Duodenal mucosa (tissue), 2 donors: ENCODE results near the gene ZNF451.

Experiments used
- H3K27ac ChIP-seq: one replicate; pipeline ENCODE4 v1.7.0; 2013; ENCODE audit warnings: low read depth, low read length
- H3K27me3 ChIP-seq, 2 donors: one replicate each; pipeline ENCODE4 v1.7.0; 2013; ENCODE audit warnings: low read length in 2 of 2, control low read depth in 1 of 2; ENCODE audit not compliant: insufficient read depth in 2 of 2, control insufficient read depth in 1 of 2
- H3K36me3 ChIP-seq, 2 donors: one replicate each; pipeline ENCODE4 v1.7.0; 2013; ENCODE audit warnings: low read length in 2 of 2, control low read depth in 1 of 2; ENCODE audit not compliant: insufficient read depth in 2 of 2, control insufficient read depth in 1 of 2
- H3K4me1 ChIP-seq, 2 donors: one replicate each; pipeline ENCODE4 v1.7.0; 2013; ENCODE audit warnings: low read length in 2 of 2, control low read depth in 1 of 2; ENCODE audit not compliant: insufficient read depth in 2 of 2, control insufficient read depth in 1 of 2
- H3K4me3 ChIP-seq, 2 donors: one replicate each; pipeline ENCODE4 v1.7.0; 2013; ENCODE audit warnings: low read length in 2 of 2, low read depth in 1 of 2
- H3K9ac ChIP-seq, 2 donors: one replicate each; pipeline ENCODE4 v1.7.0; 2013; ENCODE audit warnings: low read length in 2 of 2, low read depth in 1 of 2
- H3K9me3 ChIP-seq, 2 donors: one replicate each; pipeline ENCODE4 v1.7.0; 2013; ENCODE audit warnings: low read length in 2 of 2, control low read depth in 1 of 2; ENCODE audit not compliant: control insufficient read depth in 1 of 2

The ZNF451 gene

DNA sequence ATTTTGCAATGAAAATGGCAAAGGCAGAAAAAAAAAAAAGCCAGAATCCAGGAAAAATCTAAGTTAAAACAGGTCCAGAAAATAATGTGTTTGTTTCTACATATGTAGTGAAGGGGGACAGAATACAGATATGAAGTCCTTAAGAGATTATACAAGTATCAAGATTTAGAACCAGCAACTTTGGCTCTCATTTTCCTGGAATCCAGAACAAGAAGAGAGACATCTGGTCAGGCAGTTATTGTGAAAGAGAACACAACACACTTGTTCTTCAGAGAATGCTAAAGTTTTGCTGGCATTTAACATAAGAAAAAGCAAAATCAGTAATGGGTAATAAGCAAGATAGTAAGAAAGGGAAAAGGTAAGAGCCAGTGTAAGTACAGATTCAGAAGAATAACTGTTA is 103.2 kb downstream of the ZNF451 start:
- H3K4me3 ChIP-seq, result no peak overlapping the region
- no peak overlapping the region for H3K9ac ChIP-seq
- H3K4me1 ChIP-seq, result no peaks in the 10 kb centered on the region
- no peak overlapping the region for H3K27ac ChIP-seq
- H3K27me3 ChIP-seq, result no peaks in the 10 kb centered on the region
- no peaks in the 10 kb centered on the region for H3K36me3 ChIP-seq
- no peaks in the 10 kb centered on the region for H3K9me3 ChIP-seq

DNA sequence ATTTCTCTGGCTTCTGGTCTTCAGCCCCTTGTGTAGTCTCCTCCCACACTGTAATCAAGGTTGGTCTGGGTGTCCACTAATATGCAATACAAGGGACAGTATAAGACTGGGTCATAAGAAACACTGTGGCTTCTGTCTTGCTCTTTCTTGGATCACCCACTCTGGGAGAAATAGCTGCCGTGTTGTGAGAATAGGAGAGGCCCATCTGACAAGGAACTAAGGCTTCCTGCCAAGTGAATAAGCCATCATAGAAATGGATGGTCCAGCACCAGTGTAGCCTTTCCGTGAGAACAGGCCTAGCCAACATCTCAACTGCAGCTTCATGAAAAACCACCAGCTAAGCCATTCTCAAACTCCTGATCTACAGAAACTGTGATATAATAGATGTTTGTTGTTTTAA is 105.5 kb downstream of the ZNF451 start:
- Histone ChIP-seq H3K27me3 (no peaks in the 10 kb centered on the region), H3K4me3 (no peak overlapping the region), H3K4me1 (no peaks in the 10 kb centered on the region), H3K9me3 (no peaks in the 10 kb centered on the region), H3K9ac (no peak overlapping the region), H3K36me3 (no peaks in the 10 kb centered on the region), H3K27ac (no peak overlapping the region)

DNA sequence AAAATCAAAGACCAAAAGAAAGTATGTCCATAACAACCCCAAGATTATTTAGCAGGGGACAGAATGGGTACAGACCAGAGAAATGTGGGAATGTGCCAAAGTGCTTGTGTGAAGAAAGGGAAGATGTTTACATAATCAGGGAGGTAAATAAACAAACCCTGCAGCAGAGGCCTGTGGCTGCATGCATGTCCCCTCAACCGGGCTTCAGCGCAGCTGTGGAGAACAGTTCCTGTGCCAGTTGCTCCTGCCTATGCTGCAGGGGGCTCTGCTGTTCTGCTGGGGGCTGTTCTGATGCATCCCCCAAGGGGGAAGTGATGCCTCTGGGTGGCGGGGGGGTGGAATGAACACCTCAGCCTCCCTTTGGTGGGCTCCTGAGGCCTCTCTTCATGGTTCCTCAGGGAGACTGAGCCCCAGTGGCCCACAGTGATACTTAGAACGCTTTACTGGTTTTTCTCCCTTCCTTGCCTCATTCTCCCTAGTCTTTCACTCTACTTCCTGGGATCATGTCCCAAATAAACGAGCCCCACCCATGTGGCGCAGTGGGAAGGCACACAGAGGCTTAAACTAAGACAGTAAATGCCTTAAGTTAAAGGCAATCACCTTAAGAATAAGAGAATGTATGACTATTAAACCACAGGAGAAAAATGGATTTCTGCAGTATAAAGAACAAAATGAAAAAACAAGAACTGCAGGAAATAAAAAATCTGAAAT is 109.1 kb downstream of the ZNF451 start:
- no peaks in the 10 kb centered on the region for H3K27me3 ChIP-seq
- no peaks in the 10 kb centered on the region for H3K4me1 ChIP-seq
- no peak overlapping the region for H3K4me3 ChIP-seq
- H3K9ac ChIP-seq, result no peak overlapping the region
- no peaks in the 10 kb centered on the region for H3K9me3 ChIP-seq
- no peaks in the 10 kb centered on the region for H3K36me3 ChIP-seq
- no peak overlapping the region for H3K27ac ChIP-seq

DNA sequence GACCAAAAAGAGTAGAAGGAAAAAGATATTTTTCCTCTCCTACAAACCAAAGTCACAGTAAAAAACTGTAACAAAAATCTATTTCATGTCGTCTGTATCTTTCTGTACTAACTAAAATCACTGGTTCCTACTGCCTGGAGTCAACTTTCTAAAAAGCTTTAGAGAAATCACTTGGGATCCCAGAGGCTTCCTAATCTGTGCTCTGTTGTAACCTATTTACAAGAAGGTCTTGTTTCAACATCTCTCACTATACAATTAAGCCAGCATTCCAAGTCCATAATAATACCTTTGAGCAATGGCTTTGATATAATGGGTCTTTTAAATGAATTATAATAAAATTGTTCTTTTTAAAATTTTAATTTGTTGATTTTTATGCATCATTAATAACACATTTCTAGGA is 111.7 kb downstream of the ZNF451 start:
- H3K9ac ChIP-seq, result no peak overlapping the region
- no peak overlapping the region for H3K4me3 ChIP-seq
- H3K27me3 ChIP-seq, result no peaks in the 10 kb centered on the region
- no peaks in the 10 kb centered on the region for H3K9me3 ChIP-seq
- no peaks in the 10 kb centered on the region for H3K36me3 ChIP-seq
- no peaks in the 10 kb centered on the region for H3K4me1 ChIP-seq
- no peak overlapping the region for H3K27ac ChIP-seq

DNA sequence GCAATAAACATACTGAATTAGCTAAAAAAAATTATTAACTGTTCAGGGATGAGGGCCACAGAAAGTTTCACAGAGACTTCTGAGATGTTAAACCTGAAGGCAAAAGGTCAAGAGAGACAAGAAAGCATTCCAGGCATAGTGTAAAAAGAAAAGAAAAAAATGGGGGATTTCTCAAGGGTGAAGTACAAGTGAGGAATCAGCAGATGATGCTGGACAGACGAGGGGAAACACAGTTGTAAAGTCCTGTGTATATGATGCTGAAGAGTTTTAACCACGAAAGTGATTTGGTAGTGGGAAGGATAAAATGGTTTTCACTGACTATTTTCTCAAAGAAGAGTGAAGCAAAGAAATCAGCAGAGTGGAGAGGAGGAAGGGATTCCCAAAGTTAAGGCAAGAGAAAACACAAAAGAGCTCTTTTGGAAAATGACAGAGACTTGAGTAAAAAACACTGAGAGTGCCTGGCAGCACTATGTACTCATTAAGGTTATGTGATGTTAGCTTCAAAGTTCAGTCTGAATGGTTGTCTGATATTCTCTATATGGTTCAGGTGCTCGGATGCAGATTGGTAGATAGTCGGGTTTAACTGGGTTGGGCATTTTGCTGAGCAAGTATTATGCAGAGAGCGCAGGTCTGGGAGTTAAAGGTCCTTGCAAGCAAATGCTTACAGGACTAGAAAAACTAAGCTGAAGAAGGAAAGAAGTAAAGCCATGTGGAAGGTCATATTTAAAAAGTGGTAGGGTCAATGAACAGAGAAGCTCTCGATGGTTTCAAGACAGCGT is 115.8 kb downstream of the ZNF451 start:
- H3K4me3 ChIP-seq, result no peak overlapping the region
- H3K27me3 ChIP-seq, result no peaks in the 10 kb centered on the region
- no peaks in the 10 kb centered on the region for H3K9me3 ChIP-seq
- no peaks in the 10 kb centered on the region for H3K4me1 ChIP-seq
- no peak overlapping the region for H3K27ac ChIP-seq
- H3K36me3 ChIP-seq, result no peaks in the 10 kb centered on the region
- H3K9ac ChIP-seq, result no peak overlapping the region

DNA sequence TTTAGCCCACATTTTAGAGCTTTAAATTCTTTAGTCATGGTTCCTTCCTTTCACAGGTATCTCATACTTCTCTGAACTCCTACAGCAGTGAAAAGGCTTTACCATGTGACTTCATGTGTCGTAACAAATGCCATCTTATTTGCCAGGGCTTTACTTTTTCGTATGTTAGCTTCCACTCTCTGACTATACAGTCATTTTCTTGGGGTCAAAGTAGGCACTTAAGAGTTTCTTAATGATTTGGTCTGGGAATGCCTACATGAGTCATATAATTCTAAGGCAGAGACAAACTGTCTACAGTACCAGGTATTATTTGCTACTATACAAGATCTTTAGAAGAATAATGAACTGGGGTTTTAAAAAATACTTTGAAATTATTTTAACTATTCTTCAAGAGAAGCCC is 117.2 kb downstream of the ZNF451 start:
- no peak overlapping the region for H3K9ac ChIP-seq
- no peak overlapping the region for H3K4me3 ChIP-seq
- no peaks in the 10 kb centered on the region for H3K27me3 ChIP-seq
- no peaks in the 10 kb centered on the region for H3K36me3 ChIP-seq
- H3K27ac ChIP-seq, result no peak overlapping the region
- no peaks in the 10 kb centered on the region for H3K9me3 ChIP-seq
- H3K4me1 ChIP-seq, result no peaks in the 10 kb centered on the region

DNA sequence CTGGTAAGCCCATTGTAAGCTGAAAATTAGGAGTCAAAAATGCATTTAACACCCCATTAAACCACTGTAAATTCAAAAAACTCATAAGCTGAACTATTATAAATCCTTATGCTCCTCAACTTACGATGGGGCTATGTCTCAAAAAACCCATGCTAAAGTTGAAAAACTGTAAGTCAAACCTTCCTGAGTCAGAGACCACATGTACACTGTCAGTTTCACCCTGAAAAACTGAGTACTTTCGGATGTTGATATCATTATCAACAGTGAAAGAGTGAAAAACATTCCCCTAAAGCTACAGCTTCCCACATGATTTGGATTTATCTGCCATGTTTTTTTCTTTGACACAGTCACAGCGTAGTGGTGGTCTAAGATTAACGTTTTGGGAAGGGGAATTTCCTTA is 117.9 kb downstream of the ZNF451 start:
- Histone ChIP-seq H3K9ac (no peak overlapping the region), H3K27me3 (no peaks in the 10 kb centered on the region), H3K27ac (no peak overlapping the region), H3K4me1 (no peaks in the 10 kb centered on the region), H3K4me3 (no peak overlapping the region), H3K36me3 (no peaks in the 10 kb centered on the region), H3K9me3 (no peaks in the 10 kb centered on the region)

DNA sequence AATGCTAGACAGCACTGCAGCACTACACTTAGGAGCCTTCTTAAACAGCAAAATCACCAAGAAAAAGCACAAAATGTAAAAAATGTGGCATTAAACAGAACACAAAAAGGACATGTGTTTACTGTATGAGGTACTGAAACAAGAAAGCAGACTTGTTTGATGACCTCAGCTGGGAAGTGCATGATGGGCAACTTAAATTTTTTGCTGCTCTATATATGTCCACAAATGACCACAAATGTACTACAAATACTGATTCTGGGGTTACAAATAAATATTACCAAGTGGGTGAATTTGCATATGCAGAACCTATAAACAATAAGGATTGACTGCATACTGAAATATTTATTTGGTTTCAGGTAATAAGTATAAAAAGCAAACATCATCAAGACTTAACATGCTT is 119.0 kb downstream of the ZNF451 start:
- H3K27ac ChIP-seq, result no peak overlapping the region
- H3K27me3 ChIP-seq, result no peaks in the 10 kb centered on the region
- no peaks in the 10 kb centered on the region for H3K9me3 ChIP-seq
- no peaks in the 10 kb centered on the region for H3K4me1 ChIP-seq
- H3K9ac ChIP-seq, result no peak overlapping the region
- no peaks in the 10 kb centered on the region for H3K36me3 ChIP-seq
- H3K4me3 ChIP-seq, result no peak overlapping the region

DNA sequence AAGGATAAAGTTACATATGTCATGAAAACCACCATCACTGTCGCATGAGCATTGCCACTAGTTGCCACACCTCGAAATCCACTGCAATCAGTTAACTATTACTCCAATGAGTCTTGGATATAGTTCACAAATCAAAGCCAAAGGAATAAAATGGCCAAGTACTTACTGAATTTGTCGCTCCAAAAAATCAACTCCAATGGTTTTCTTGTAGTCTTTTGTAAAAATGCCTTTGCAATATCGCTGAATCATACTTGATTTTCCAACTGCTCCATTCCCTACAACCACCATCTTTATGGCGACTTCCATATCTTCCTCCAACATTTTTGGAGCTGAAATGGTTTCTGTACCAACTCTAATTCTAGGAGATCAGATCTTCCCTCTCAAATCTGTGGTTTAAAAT is 120.1 kb downstream of the ZNF451 start:
- H3K27ac ChIP-seq, result no peak overlapping the region
- no peak overlapping the region for H3K9ac ChIP-seq

DNA sequence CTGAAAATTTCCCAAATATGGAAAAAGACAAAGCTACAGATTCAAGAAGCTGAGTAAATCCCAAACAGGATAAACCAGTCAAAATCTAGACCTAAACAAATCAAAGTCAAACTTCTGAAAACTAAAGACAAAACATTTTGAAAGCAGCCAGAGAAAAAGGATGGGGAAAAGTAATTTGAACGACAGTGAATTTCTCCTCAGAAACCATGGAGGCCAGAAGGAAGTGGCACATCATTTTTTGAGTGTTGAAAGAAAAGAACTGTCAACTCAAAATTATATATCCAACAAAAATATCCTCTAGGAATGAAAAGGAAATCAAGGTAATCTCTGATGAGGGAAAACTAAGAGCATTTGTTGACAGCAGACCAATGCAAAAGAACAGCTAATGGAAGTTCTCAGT is 125.3 kb downstream of the ZNF451 start:
- H3K4me1 ChIP-seq, result no peaks in the 10 kb centered on the region
- no peaks in the 10 kb centered on the region for H3K27me3 ChIP-seq
- H3K27ac ChIP-seq, result no peak overlapping the region
- H3K9me3 ChIP-seq, result no peaks in the 10 kb centered on the region
- no peaks in the 10 kb centered on the region for H3K36me3 ChIP-seq
- no peak overlapping the region for H3K4me3 ChIP-seq
- no peak overlapping the region for H3K9ac ChIP-seq

More for the DNA sequence above, 120.1 kb downstream of the ZNF451 start:
- no peaks in the 10 kb centered on the region for H3K9me3 ChIP-seq
- H3K4me3 ChIP-seq, result no peak overlapping the region
- no peaks in the 10 kb centered on the region for H3K4me1 ChIP-seq
- no peaks in the 10 kb centered on the region for H3K27me3 ChIP-seq
- H3K36me3 ChIP-seq, result no peaks in the 10 kb centered on the region
